Stimulated activated CD4-positive, alpha-beta T cell treated with anti-CD3 and anti-CD28 coated beads, Interleukin-2, amount 100 ng/mL, for 4 hours (primary cell): ENCODE results near the gene NSG2.
"Not testable (repeated sequence)": the region's sequence is repeated elsewhere in the genome, so short reads cannot be mapped to it uniquely, and the experiment has no call there.

Source experiments
- DNase-seq: peaks from one replicate; pipeline ENCODE4 v3.0.0-alpha.2; 2020; ENCODE audit warnings: low read depth

NSG2 gene

DNA sequence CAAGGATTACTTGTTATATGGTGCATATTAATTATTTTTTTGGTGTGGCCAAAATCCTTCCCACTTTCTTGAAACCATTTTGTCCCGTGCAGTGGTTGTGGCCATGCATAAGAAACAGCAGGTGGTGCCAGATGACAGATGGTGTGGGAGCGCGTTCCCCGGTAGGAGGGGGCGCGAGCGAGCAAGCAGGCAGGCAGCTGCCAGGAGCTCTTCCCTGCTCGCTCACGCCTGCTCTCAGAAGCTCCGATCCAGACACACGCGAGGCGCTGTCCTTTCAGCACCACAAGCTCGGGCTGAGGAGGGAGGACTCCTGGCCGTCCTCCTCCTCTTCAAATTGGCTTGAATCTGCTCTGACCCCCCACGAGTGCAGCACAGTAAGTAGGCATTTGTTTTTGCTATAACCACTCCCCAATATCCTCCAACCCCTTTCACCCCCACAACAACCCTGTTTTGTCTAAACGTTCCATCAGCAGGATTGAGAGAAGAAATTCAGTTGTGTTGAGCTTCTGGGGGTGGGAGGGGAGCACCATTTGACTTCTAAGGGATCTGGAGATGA, at the start of gene NSG2:
Gene NSG2 (plus strand): TSS at position 237 of the 556 bp plus-strand sequence. CDS start 1,050 bp downstream, outside the sequence.
- no peak for DNase-seq

DNA sequence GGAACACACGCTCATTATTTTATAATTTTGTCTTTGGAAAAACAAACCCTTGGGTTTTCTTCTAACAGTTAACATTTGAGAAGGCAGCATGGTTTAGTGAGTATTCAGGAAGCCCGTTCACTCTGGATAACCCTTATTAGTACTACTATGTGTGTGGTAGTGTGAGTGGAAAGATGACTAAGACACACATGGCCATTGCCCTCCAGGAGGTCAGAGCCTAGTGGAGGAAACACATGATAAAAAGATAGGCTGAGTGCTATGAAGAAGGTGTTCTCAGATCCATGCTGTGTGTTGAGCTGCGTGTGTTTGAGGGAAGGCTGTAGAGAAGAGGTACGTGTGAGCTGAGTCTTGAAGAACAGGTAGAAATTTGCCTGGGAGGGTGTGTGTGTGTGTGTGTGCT, 48.2 kb upstream of the NSG2 start:
- no peak for DNase-seq

DNA sequence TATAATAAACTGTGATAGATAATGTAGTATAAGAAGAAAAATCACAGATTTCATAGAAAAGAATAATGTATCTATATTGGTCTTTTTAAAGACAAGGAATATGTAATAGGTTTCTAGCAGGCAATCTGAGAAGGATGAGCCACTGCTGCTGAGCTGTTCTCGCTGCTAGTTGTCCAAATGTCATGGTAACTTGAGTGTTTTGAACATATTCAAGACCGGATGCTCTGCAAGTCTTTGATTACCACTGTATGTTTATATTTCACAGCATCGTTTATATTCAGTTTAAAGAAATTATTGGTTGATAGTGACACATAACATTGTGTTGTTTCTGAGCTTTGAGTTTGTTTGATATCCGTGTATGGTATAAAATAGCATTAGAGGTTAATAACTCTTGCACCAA, 47.0 kb upstream of the NSG2 start:
- no peak for DNase-seq

DNA sequence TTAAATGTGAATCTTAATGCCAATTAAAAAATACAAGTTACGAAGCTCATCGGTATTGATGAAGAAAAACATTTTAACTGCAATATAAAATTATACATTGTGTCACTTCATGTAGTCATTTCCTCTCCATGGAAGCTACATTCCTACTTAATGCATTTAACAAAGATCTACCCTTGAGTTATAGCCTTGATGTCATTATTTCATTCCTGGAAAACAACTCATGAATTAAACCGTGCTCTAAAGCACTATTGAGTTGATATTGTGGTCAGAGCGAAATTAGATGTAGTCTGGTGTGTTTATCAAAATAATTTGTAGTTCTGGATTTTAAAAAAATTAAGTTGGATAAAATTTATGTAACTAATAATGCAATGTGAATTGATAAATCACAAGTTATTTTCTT, 45.4 kb upstream of the NSG2 start:
- no peak for DNase-seq

DNA sequence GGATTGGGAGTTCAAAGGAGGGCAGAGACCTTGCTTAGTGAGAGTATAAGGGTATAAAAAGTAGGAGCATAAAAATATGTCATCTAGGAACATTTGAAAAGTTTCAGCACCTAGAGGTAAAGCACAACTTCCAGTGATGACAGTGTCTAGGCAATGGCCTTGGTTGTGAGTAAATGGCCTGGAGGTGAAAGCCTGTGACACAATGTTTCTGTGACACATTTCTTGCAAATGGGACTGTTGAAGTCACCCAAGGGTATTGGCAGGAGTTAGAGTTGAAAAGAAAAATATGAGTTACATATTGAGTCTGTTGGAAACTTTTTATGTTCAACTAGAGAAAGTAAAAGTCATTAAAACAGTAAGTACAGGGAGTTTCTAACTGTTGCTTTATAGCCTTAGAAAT, 41.7 kb upstream of the NSG2 start:
- DNase-seq = no peak

DNA sequence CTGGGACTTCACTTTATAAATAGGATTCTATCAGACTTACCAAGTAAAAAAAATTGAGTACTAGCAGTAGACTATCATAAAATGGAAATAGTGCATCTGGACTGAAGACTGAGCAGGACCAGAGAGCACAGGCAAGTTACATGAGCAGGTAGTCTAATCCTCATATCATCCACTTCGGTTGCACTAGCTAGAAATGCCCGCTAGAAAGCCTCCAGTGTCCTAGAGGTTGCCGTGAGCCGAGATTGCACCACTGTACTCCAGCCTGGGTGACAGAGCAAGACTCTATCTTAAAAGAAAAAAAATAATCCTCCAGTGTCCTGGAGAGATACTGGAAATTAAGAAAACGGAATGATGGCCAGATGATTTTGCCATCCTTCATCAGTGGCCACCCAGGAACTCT, 36.6 kb upstream of the NSG2 start:
- DNase-seq = no peak

DNA sequence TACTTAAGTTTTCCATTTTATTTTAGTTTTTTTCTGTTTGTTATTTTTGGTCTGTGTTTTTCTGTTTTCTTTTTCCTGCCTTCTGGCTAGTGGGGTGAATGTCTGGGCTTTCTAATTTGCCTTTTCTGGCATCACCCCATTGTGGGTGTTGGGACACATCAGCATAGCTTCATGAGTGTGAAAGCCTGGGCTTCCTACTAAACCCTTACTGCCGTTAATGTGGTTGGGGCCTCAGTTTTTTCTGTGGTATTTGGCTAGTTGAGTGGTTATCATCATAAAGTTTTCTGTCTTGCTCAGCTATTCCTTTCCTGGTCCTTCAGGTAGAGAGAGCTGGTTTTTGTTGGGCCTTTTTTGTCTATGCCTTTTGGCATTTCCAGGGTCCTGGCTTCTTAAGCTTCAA, 35.1 kb upstream of the NSG2 start:
- DNase-seq = no peak

DNA sequence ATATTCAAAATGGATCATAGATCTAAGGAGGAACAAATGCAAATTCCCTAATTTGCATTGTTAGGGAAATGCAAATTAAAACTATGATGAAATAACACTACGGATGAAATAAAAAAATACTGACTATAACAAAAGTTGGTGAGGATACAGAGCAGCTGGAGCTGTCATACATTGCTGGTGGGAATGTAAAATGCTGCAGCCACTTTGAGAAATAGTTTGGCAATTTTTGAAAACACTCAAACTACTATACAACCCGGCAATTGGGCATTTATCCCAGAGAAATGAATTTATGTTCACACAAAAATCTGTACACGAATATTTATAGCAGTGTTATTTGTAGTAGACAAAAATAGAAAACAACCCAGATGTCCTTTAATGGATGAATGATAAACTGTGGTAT, 34.1 kb upstream of the NSG2 start:
- DNase-seq = no peak

DNA sequence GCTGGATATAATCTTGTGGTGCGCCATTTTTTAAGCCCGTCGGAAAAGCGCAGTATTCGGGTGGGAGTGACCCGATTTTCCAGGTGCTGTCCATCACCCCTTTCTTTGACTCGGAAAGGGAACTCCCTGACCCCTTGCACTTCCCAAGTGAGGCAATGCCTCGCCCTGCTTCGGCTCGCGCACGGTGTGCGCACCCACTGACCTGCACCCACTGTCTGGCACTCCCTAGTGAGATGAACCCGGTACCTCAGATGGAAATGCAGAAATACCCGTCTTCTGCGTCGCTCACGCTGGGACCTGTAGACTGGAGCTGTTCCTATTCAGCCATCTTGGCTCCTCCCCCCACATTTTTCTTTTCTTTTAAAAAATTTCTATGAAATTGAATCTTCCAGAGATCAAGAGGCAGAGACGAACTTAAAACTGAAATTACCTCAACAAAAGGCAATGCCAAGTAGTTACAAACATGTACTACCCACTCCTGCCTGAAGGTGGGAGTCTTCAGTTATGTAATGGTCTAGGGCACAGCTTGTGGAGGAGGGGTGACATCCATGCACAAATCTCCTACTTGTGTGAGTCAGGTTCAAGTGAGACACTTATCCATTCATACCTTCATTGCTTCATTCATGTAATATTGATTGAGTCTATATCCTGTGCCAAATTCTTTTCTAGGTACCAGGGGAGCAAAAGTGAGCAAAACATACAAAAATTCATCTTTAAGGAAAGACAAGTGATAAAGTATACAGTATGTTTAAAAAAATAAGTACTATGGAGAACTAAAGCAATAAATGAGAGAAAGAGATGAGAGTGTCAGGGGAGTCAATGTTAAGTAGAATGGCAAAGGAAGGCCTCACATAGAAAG, 25.2 kb upstream of the NSG2 start:
- not testable (repeated sequence) for DNase-seq

DNA sequence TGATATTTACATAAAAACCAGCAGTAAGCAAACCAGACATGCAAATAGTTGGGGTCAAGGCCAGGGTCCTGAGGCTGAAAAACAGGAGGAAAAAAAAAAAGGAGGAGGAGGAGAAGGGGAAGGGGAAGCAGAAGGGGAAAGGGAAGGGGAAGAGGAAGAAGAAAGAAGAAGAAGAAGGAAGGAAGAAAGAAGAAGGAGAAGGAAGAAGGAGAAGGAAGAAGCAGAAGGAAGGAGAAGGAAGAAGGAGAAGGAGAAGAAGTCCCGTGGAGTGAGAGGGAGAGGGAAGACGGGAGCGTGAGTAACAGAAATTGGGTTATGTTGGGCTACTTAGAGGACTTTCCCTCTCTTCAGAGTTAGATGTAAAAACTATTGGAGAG, 24.6 kb upstream of the NSG2 start:
- no peak for DNase-seq

DNA sequence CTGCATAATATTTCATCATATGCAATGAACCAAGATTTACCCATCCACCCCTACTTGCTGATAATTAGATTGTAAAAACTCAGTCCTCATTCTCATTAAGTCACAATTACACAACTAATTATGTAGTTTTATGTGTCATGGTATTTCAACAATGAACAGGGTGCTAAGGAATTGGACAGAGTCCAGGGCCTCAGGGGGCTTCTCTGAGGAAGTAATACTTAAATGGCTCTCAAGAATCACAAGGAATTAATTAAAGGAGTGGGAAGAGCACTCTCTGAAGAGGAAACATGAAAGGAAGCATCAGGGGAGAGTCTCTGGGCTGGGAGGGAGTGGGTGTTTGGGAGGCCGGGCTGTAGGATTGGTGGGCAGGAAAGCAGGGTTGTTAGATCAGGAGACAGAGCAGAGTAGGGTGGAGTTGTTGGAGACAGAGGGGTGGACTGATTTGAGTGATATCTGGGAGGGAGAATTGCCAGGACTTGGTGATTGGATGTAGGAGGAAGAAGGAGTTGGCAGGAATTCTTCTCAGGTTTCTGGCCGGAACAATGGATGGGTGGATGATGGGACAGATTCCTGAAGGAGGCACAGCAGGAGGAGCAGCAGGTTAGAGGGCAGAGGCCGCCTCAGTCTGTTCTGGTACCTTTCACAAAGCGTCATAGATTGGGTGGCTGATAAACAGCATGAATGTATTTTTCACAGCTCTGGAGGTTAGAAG, 23.0 kb upstream of the NSG2 start:
- no peak for DNase-seq

DNA sequence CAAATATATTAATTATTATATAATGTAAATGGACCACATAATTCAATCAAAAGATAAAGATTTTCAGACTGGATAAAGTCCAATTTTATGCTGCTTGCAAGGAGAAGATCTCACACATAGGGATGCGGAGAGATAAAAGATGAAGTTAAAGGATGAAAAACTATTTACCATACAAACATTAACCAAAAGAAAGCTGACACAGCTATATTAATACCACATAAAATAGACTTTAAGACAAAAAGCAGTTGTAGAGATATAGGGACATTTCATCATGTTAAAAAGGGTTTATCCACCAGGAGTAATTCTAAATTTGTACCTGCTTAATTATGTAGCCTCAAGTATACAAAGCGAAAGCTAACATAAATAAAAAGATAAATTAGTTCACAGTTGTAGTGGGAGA, 15.2 kb upstream of the NSG2 start:
- no peak for DNase-seq

DNA sequence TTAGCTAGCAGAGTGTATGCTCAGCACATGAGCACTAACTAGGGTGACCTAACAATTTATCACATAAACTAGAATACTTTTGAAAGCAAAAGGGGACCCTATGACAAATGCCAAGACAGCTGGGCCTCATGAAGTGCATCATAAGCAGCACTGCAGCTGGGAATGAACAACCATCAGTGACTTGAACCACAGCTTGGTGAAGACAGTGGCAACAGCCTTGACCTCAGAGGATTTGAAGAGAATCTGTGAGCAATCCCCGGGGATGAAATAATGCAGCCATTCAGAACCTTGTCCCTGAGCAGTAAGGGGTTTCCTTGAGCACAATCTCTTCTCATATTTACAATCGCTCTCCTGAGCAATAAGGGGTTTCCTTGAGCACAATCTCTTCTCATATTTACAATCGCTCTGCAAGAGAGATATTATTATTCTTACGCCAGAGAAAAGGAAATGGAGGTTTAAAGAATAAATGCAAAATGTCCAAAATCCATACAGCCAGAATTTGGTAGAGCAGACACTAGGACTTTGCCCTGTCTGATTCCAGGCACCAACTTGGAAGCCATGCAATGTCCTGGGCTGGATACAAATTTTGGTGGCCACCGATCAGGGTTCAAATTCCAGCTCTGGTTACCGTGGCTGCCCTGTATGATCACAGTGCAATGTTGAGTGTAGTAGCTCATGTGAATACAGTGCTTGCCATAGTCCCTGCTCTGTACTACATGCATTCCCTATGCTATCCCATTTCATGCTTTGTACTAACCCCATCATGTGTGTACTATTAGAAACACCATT, 846 bp upstream of the NSG2 start:
- no peak for DNase-seq

DNA sequence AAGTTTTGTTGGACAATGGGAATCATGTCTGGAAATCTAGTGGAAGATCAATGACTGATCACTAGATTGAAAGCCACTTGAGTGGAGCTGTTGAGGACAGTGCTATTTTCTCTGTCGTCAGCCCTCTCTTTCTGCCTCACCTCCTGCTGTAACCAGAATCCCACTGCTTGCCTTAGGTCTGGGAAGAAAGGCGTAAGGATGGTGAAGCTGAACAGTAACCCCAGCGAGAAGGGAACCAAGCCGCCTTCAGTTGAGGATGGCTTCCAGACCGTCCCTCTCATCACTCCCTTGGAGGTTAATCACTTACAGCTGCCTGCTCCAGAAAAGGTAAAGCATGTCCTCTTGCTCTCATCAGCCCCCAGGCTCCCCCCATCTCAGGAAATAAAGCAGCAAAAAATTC, 1.1 kb downstream of the NSG2 start:
- no peak for DNase-seq

DNA sequence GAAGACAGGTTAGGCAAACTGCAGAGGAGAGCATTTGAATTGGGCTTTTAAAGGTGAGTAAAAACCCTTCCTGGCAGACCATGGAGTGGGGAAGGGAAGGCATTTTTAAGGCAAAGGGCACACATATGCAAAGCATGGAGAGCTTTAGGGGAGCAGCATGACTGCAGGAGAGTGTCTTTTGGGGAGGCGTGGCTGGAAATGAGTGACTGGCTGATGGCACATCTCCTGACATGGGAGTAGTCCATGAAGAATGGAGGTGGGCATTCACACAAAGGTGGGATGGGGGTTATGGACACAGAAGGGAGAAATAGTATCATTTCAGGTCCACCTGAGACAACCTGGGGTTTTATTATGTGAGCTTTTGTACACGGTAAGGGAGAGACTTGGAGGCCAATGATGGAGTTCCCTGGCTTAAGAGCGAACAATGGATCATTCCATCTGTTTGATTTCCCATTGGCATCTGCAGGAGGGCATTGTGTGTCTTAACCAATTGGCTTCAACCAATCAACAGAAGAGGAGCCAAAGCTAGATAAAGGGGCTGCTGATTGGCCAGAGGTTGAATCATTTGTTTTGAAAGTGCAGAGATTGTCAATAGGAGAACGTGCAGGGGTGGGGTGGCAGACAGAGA, 2.1 kb downstream of the NSG2 start:
- no peak for DNase-seq

DNA sequence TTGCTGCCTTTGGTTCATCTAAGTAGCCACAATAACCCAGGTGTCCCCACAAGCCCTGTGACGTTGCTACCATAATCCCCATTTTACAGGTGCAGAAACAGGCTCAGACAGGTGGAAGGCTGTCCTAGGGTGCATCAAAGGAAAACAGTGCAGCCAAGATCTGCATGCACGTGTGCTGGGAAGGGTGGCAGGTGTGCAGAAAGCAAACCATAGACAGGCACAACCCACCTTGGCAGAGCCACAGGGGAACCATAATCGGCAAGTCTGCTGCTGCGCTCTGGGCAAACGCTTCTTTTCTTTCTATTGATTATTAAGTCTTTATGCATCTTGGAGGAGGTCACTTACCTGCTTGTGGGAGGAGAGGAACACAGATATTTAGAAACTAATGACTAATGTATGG, 7.1 kb downstream of the NSG2 start:
- DNase-seq = no peak

DNA sequence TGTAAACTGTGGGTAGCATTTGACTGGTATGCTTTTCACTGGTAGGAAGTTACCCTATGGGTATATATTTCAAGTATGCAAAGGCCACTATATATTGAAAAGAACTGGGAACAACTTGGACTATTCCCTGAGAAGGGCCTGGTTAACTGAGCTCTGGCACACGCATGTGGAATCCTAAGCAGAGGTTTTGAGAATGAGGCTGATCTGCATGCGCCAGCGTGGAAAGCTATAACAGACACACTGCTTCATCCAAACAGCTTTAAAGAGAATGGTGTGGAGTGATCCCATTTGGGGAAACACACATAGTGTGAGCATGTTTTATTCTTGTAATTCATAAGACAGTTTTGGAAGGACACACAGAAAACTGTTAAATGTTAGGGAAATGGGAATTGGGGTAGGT, 8.4 kb downstream of the NSG2 start:
- DNase-seq = no peak

DNA sequence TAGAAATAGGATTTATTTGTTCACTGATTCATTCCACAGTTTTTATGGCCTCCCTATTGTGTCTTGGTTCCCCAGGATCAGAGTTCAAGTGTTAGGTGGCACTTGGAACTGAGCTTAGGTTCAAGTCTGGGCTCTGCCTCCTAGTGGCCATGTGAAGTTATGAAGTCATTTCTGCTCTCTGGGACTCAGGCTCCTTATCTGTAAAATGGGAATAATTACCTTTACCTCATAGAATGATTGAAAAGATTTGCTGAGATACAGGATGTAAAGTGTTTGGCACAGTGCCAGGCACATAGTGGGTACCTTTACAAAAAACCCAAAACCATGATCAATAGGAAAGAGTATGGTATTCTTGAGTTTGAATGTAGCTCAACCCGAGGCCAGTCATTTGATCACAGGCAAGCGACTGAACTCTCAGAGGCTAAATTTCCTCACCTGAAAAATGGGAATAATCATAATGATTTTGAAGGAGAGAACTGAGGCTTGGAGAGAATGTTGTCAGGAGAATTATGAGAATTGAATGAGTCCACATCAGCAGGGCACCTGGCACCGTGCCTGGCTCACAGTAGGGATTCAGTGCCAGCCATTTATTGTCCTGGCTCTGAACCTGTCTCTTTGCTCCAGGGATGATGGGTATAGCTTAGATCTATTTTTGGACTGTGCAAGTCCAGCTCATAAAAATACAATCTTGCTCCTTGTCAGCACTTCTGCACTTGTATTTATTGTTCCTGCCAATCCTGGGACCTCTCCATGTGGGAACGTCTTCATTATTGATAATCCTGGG, 10.8 kb downstream of the NSG2 start:
- DNase-seq = no peak

DNA sequence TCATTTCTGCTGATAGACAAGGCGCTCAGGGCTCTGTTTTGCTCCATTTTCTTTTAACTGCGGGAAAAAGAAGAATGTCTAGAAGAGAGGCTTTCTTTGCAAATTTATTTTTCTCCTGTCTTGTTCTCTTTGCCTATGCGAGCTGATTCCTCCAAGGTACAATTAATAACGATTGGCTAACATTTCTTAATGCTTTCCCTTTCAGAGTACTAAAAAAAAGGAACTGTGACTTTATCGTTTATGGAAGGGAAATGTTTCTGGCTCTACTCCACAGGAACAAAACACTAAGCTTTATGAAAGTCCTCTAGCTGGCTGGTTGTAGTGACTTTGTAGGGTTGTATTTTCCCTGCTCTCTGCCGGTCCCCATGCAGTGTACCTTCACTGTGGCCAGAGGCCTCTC, 11.7 kb downstream of the NSG2 start:
- no peak for DNase-seq

DNA sequence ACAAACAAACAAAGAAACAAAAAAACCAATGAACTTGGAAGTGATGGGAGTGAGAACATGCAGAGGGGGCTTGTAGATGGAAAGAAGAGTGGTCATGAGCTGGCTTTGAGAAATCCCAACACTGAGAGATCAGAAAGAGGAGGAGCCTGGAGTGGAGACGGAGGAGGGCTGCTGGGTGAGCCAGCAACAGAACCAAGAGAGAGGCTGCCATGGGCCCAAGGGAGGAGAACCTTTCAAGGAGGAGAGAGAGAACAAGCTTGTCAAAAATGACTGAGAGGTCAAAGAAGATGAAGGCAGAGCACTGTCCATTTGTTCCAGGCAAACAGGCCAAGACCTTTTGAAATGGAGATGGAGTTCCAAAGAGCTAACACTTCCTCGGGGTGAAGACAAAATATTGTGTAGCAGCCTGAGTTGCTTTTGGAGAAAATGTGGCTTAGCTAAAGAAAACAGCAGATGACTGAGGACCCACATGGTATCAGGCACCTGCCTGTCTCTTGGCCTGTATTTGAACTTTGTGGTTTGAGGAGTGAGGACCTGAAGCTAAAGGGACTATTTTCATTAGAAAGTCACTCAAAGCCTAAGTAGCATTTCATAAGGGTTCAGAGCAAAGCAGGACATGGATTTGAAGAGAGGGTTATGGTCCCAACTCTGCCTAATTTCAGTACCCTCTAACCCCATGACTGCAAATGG, 13.1 kb downstream of the NSG2 start:
- no peak for DNase-seq

DNA sequence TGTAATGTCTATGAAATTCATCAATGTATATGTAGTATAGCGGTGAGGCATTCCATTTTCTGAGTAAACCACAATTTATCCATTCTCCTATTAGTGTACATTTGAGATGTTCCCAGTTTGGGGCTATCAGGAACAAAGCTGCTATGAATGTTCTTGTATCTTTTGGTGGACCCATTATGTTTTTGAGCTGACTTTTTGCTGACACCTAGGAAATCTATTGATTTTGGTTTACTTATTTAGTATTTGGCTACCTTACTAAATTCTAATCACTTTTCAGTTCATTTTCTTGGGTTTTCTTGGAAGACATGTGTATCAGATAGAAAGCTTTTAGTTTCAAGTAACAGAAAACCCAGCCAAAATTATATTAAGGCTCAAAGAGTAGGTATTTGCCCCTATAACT, 13.7 kb downstream of the NSG2 start:
- no peak for DNase-seq
